WTC11 (cell line): ENCODE measurements around the gene FAU. TPM values are rescaled to one million over a fixed set of nuclear protein-coding genes. Genes with fewer than 3 reads are reported as not detected.

Source experiments
- ATAC-seq: fragments of 200-7000 bp; cut with Tn5 transposase; 2 replicates; pipeline ENCODE4 v1.10.0; 2021; ENCODE audit warnings: mild to moderate bottlenecking, moderate library complexity
- CTCF ChIA-PET: fragments of 300-600 bp; sonication (Branson Sonifier 250); formaldehyde crosslinking; loops from one replicate; lab custom pipeline; 2021; ENCODE audit warnings: antibody characterized with exemption; lab: Charles Lee
- POLR2A ChIA-PET: fragments of 350-600 bp; sonication (Branson Sonifier 250); formaldehyde crosslinking; loops from one replicate; lab custom pipeline; 2021; ENCODE audit warnings: antibody characterized with exemption; lab: Charles Lee
- DNase-seq: peaks from one replicate; pipeline ENCODE4 v3.0.0; 2021; ENCODE audit warnings: low spot score
- H3K27ac Mint-ChIP-seq: 2 replicates; pipeline ENCODE4 v1.8.0; 2021; ENCODE audit warnings: mixed read lengths
- H3K27me3 Mint-ChIP-seq: 2 replicates; pipeline ENCODE4 v1.8.0; 2021; ENCODE audit warnings: low read depth, mild to moderate bottlenecking, moderate library complexity, mixed read lengths
- H3K36me3 Mint-ChIP-seq: 2 replicates; pipeline ENCODE4 v1.8.0; 2021; ENCODE audit warnings: mixed read lengths
- H3K4me1 Mint-ChIP-seq: 2 replicates; pipeline ENCODE4 v1.8.0; 2022; ENCODE audit warnings: mixed read lengths
- H3K4me3 Mint-ChIP-seq: 2 replicates; pipeline ENCODE4 v1.8.0; 2021; ENCODE audit warnings: mild to moderate bottlenecking, moderate library complexity, mixed read lengths
- H3K9me3 Mint-ChIP-seq: 2 replicates; pipeline ENCODE4 v1.8.0; 2021; ENCODE audit warnings: mixed read lengths
- ATF1 ChIP-seq: sonication (generic); formaldehyde crosslinking; IDR thresholded peaks from 2 replicates; pipeline ENCODE4 v1.8.1; 2023; ENCODE audit warnings: mild to moderate bottlenecking, moderate library complexity, missing genetic modification reagents
- CBFB ChIP-seq: sonication (generic); formaldehyde crosslinking; IDR thresholded peaks from 2 replicates; pipeline ENCODE4 v1.8.1; 2022; ENCODE audit warnings: mild to moderate bottlenecking, low read depth, missing genetic modification reagents
- CREM ChIP-seq: sonication (generic); formaldehyde crosslinking; IDR thresholded peaks from 2 replicates; pipeline ENCODE4 v1.8.1; 2022; ENCODE audit warnings: mild to moderate bottlenecking, missing genetic modification reagents, moderate library complexity
- ELF4 ChIP-seq: sonication (generic); formaldehyde crosslinking; IDR thresholded peaks from 2 replicates; pipeline ENCODE4 v1.8.1; 2022; ENCODE audit warnings: low read depth, mild to moderate bottlenecking, moderate library complexity, missing genetic modification reagents
- JUN ChIP-seq: sonication (generic); formaldehyde crosslinking; IDR thresholded peaks from 2 replicates; pipeline ENCODE4 v1.8.0; 2023; ENCODE audit warnings: mild to moderate bottlenecking, missing genetic modification reagents
- NFATC4 ChIP-seq: fragments of 250-450 bp; sonication (Bioruptor Pico); IDR thresholded peaks from 2 replicates; pipeline ENCODE4 v1.9.0; 2021; ENCODE audit warnings: mild to moderate bottlenecking
- NFYB ChIP-seq: sonication (generic); formaldehyde crosslinking; conservative IDR thresholded peaks from 2 replicates; pipeline ENCODE4 v1.8.0; 2022; ENCODE audit warnings: low read depth, missing genetic modification reagents
- OVOL2 ChIP-seq: fragments of 250-450 bp; sonication (Bioruptor Pico); IDR thresholded peaks from 2 replicates; pipeline ENCODE4 v1.9.0; 2021; ENCODE audit warnings: mild to moderate bottlenecking, borderline replicate concordance
- SOX15 ChIP-seq: fragments of 250-450 bp; sonication (Bioruptor Pico); IDR thresholded peaks from 2 replicates; pipeline ENCODE4 v1.9.0; 2021; ENCODE audit warnings: mild to moderate bottlenecking
- TP53 ChIP-seq: sonication (generic); formaldehyde crosslinking; IDR thresholded peaks from 2 replicates; pipeline ENCODE4 v1.8.1; 2023; ENCODE audit warnings: mild to moderate bottlenecking, missing genetic modification reagents
- ZNF232 ChIP-seq: sonication (generic); formaldehyde crosslinking; IDR thresholded peaks from 2 replicates; pipeline ENCODE4 v1.8.0; 2022; ENCODE audit warnings: mild to moderate bottlenecking, missing genetic modification reagents
- ZNF263 ChIP-seq: sonication (generic); formaldehyde crosslinking; IDR thresholded peaks from 2 replicates; pipeline ENCODE4 v1.8.1; 2022; ENCODE audit warnings: low read depth, mild to moderate bottlenecking, moderate library complexity, missing genetic modification reagents
- ZNF416 ChIP-seq: fragments of 250-450 bp; sonication (Bioruptor Pico); IDR thresholded peaks from 2 replicates; pipeline ENCODE4 v1.9.0; 2021; ENCODE audit warnings: mild to moderate bottlenecking, inconsistent platforms
- ZNF671 ChIP-seq: fragments of 250-450 bp; sonication (Bioruptor Pico); IDR thresholded peaks from 2 replicates; pipeline ENCODE4 v1.8.0; 2021; ENCODE audit warnings: mild to moderate bottlenecking
- total RNA-seq: library from RNA; stranded (reverse); gene quantifications from 3 replicates; pipeline ENCODE4 v1.2.3, GENCODE V29; 2021
- TF ChIP-seq, protein P1 (sequence below): fragments of 250-450 bp; sonication (Bioruptor Pico); IDR thresholded peaks from 2 replicates; pipeline ENCODE4 v1.9.0; 2021; ENCODE audit warnings: mild to moderate bottlenecking, borderline replicate concordance
- TF ChIP-seq, protein P2 (sequence below): sonication (generic); formaldehyde crosslinking; IDR thresholded peaks from 2 replicates; pipeline ENCODE4 v1.8.1; 2022; ENCODE audit warnings: mild to moderate bottlenecking, moderate library complexity, missing genetic modification reagents
- TF ChIP-seq, protein P3 (sequence below): fragments of 250-450 bp; sonication (Bioruptor Pico); IDR thresholded peaks from 2 replicates; pipeline ENCODE4 v1.9.0; 2021; ENCODE audit warnings: moderate library complexity, mild to moderate bottlenecking, inconsistent platforms, borderline replicate concordance
- TF ChIP-seq, protein P4 (sequence below): fragments of 250-450 bp; sonication (Bioruptor Pico); conservative IDR thresholded peaks from 2 replicates; pipeline ENCODE4 v1.9.0; 2021; ENCODE audit warnings: mild to moderate bottlenecking
- TF ChIP-seq, protein P5 (sequence below): sonication (generic); formaldehyde crosslinking; IDR thresholded peaks from 2 replicates; pipeline ENCODE4 v1.8.0; 2022; ENCODE audit warnings: missing genetic modification reagents

The FAU gene
- total RNA-seq, 1 experiment from 2014 or later: 991 TPM

DNA sequence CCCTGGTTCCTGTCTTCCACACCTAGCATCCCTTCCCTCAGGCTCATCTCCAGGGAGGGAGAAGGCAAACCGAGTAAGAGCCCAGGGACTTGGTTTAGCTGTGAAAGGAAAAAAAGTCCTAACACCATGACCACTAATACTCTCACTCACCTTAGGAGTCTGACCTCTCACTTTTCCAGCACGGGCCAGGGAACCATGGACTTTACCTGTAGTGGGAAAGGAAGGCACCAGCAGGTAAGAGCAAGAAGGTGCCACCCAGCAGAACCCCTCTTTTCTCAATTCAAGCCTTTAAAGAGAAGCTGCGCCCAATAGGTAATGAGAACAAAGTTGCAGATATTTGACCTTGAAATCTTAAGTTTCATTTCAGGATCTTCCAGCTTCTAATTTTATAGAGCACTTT is 1.1 kb downstream of the FAU start:
- no peak for ATAC-seq
- H3K4me3 Mint-ChIP-seq: peak overlapping the region; percentile 99
- peaks cover 17% of the 10 kb centered on the region for H3K4me1 Mint-ChIP-seq
- H3K9me3 Mint-ChIP-seq: no peaks in the 10 kb centered on the region
- CTCF ChIA-PET: interaction anchor here (5.7 kb wide), 1 partner anchor 9 kb away, joined by 56 read pairs; the partner anchor contains the start of gene TM7SF2
- H3K27ac Mint-ChIP-seq: peak overlapping the region; percentile 100
- peaks cover 47% of the 10 kb centered on the region for H3K36me3 Mint-ChIP-seq
- no peak for TF ChIP-seq JUN (CRISPR knock-in tag)
- TF ChIP-seq ZNF263 (CRISPR knock-in tag): no peak
- TF ChIP-seq, protein P1, sequence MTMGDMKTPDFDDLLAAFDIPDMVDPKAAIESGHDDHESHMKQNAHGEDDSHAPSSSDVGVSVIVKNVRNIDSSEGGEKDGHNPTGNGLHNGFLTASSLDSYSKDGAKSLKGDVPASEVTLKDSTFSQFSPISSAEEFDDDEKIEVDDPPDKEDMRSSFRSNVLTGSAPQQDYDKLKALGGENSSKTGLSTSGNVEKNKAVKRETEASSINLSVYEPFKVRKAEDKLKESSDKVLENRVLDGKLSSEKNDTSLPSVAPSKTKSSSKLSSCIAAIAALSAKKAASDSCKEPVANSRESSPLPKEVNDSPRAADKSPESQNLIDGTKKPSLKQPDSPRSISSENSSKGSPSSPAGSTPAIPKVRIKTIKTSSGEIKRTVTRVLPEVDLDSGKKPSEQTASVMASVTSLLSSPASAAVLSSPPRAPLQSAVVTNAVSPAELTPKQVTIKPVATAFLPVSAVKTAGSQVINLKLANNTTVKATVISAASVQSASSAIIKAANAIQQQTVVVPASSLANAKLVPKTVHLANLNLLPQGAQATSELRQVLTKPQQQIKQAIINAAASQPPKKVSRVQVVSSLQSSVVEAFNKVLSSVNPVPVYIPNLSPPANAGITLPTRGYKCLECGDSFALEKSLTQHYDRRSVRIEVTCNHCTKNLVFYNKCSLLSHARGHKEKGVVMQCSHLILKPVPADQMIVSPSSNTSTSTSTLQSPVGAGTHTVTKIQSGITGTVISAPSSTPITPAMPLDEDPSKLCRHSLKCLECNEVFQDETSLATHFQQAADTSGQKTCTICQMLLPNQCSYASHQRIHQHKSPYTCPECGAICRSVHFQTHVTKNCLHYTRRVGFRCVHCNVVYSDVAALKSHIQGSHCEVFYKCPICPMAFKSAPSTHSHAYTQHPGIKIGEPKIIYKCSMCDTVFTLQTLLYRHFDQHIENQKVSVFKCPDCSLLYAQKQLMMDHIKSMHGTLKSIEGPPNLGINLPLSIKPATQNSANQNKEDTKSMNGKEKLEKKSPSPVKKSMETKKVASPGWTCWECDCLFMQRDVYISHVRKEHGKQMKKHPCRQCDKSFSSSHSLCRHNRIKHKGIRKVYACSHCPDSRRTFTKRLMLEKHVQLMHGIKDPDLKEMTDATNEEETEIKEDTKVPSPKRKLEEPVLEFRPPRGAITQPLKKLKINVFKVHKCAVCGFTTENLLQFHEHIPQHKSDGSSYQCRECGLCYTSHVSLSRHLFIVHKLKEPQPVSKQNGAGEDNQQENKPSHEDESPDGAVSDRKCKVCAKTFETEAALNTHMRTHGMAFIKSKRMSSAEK (CRISPR knock-in tag): no peak
- TF ChIP-seq ELF4 (CRISPR knock-in tag): no peak
- TF ChIP-seq, protein P2, sequence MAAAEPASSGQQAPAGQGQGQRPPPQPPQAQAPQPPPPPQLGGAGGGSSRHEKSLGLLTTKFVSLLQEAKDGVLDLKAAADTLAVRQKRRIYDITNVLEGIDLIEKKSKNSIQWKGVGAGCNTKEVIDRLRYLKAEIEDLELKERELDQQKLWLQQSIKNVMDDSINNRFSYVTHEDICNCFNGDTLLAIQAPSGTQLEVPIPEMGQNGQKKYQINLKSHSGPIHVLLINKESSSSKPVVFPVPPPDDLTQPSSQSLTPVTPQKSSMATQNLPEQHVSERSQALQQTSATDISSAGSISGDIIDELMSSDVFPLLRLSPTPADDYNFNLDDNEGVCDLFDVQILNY (CRISPR knock-in tag): no peak
- TF ChIP-seq OVOL2: no peak
- TF ChIP-seq CBFB (CRISPR knock-in tag): no peak
- TF ChIP-seq NFATC4 (CRISPR knock-in tag): no peak
- TF ChIP-seq, protein P3, sequence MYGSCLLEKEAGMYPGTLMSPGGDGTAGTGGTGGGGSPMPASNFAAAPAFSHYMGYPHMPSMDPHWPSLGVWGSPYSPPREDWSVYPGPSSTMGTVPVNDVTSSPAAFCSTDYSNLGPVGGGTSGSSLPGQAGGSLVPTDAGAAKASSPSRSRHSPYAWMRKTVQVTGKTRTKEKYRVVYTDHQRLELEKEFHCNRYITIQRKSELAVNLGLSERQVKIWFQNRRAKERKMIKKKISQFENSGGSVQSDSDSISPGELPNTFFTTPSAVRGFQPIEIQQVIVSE (CRISPR knock-in tag): no peak
- TF ChIP-seq CREM (CRISPR knock-in tag): no peak
- TF ChIP-seq, protein P4, sequence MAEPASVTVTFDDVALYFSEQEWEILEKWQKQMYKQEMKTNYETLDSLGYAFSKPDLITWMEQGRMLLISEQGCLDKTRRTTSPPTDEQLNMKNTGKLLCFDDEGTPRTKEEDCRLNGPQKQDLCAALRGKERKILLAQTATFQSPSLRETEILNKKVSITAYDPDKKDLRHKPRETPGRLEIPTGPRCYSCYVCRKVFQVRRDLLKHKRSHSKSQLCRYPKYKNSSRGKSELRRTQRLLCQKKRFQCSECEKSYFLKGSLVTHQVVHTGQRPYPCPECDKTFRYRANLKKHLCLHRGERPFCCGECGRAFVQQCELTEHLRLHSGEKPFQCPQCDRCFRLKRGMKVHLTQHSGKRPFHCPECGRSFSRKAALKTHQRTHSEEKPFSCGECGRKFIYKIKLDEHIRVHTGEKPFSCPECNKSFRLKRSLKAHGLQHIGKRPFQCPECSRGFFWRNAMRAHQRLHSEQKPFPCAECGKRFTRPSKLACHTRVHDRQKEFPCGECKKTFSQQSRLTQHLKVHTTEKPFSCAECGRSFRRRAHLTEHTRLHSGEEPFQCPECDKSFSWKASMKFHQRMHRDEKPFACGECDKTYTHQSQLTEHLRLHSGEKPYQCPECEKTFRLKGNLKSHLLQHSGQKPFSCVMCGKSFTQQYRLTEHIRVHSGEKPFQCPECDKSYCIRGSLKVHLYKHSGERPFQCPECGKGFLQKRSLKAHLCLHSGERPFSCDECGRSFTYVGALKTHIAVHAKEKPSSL (CRISPR knock-in tag): no peak
- TF ChIP-seq ZNF671 (CRISPR knock-in tag): no peak
- TF ChIP-seq TP53 (CRISPR knock-in tag): no peak
- TF ChIP-seq ZNF416: no peak
- TF ChIP-seq NFYB: no peak
- TF ChIP-seq SOX15: no peak
- TF ChIP-seq, all 79 proteins: peak for 0
- POLR2A ChIA-PET: interaction anchor here (1.6 to 2.4 kb wide), 2 partner anchors 9 to 14 kb away, joined by 15 to 19 read pairs; partner anchors contain the start of genes SYVN1 and TM7SF2
- DNase-seq: no peak
- H3K27me3 Mint-ChIP-seq: no peaks in the 10 kb centered on the region

DNA sequence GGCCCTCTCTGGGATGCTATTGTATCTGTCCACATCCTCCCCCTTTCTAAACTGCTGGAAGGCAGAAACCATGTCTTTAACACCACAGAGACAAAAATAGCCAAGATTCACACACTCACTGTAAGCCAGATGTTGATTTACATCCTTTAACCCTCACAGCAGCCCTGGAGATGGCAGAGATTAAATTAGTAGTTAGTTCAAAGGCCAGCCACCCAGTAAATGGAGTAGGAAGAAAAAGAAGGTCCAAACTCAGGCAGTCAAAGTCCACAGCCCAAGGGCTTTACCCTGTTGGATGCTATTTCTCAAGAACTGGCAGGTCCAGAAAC is 2.3 kb downstream of the FAU start:
- Mint-ChIP-seq H3K4me3 (no peak overlapping the region), H3K27ac (no peak overlapping the region), H3K36me3 (peaks cover 37% of the 10 kb centered on the region)
- CTCF ChIA-PET: interaction anchor here (2.7 to 5.7 kb wide), 2 partner anchors 8 to 62 kb away, joined by 14 to 56 read pairs; partner anchors contain the start of genes CAPN1 and TM7SF2
- no peak for DNase-seq
- TF ChIP-seq ZNF232 (CRISPR knock-in tag) (no peak), ATF1 (CRISPR knock-in tag) (no peak)
- TF ChIP-seq, protein P1 (CRISPR knock-in tag): no peak
- TF ChIP-seq, protein P5, sequence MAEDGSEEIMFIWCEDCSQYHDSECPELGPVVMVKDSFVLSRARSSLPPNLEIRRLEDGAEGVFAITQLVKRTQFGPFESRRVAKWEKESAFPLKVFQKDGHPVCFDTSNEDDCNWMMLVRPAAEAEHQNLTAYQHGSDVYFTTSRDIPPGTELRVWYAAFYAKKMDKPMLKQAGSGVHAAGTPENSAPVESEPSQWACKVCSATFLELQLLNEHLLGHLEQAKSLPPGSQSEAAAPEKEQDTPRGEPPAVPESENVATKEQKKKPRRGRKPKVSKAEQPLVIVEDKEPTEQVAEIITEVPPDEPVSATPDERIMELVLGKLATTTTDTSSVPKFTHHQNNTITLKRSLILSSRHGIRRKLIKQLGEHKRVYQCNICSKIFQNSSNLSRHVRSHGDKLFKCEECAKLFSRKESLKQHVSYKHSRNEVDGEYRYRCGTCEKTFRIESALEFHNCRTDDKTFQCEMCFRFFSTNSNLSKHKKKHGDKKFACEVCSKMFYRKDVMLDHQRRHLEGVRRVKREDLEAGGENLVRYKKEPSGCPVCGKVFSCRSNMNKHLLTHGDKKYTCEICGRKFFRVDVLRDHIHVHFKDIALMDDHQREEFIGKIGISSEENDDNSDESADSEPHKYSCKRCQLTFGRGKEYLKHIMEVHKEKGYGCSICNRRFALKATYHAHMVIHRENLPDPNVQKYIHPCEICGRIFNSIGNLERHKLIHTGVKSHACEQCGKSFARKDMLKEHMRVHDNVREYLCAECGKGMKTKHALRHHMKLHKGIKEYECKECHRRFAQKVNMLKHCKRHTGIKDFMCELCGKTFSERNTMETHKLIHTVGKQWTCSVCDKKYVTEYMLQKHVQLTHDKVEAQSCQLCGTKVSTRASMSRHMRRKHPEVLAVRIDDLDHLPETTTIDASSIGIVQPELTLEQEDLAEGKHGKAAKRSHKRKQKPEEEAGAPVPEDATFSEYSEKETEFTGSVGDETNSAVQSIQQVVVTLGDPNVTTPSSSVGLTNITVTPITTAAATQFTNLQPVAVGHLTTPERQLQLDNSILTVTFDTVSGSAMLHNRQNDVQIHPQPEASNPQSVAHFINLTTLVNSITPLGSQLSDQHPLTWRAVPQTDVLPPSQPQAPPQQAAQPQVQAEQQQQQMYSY: no peak
- TF ChIP-seq, all 79 proteins: peak for 0
- Mint-ChIP-seq H3K27me3 (no peaks in the 10 kb centered on the region), H3K4me1 (peaks cover 17% of the 10 kb centered on the region), H3K9me3 (no peaks in the 10 kb centered on the region)
- POLR2A ChIA-PET: interaction anchor here (1.5 kb wide), 1 partner anchor 61 kb away, joined by 3 read pairs; no protein-coding TSS in a partner anchor
- ATAC-seq: no peak
